HG02981 (cell line): Measurements from ENCODE around the gene KRTAP4-11.
"Not testable (repeated sequence)": the region's sequence is repeated elsewhere in the genome, so short reads cannot be mapped to it uniquely, and the experiment has no call there.

Experiments
- ATAC-seq: cut with Tn5 transposase; IDR thresholded peaks from one replicate; pipeline ENCODE4 v1.9.1; 2021; ENCODE audit warnings: mild to moderate bottlenecking, moderate library complexity; ENCODE audit not compliant: unreplicated experiment

KRTAP4-11 gene

GRCh38 chr17:41125064-41125463 is 6.9 kb upstream of the KRTAP4-11 start:
- ATAC-seq: no peak

DNA sequence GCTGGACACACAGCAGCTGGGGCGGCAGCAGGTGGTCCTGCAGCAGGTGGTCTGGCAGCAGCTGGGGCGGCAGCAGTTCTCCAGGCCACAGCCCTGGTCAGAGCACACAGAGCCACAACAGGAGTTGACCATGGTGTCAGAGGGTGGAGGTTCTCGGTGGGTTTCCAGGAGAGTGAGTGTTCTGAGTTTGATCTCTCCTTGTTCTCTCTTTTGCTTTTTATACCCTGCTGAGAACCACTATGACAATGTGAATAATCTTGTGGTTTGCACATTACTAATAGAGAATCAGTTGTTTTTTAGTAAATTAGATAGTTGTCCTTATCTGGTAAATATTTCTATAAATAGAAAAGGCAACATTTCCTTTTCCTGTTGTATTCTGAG is 5.8 kb upstream of the KRTAP4-11 start, which contains the start of gene KRTAP4-12:
Gene KRTAP4-12, minus strand, starts transcription at position 192 of the 381 bp plus-strand sequence. Its CDS starts 60 bp downstream, at position 132.
- ATAC-seq: not testable (repeated sequence)

DNA sequence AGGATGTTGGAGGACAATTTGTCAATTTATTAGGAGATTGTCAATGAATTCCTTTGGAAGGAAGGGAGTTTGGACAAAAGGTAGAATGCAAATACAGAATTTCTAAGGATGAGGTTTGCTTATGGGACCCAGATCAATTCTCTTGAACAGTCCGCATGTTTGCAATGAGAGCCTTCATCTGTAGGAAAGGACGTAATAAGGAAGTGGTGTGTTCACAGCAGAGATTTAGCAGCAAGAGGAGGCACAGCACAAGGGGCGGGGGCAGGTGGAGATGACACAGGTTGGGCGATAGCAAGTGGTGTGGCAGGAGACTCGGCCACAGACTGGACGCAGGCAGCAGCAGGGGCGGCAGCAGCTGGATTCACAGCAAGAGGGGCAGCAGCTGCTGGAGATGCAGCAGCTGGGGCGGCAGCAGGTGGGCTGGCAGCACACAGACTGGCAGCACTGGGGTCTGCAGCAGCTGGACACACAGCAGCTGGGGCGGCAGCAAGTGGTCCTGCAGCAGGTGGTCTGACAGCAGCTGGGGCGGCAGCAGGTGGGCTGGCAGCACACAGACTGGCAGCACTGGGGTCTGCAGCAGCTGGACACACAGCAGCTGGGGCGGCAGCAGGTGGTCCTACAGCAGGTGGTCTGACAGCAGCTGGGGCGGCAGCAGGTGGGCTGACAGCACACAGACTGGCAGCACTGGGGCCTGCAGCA is 5.3 kb upstream of the KRTAP4-11 start:
- ATAC-seq: not testable (repeated sequence)

- ATAC-seq: no peak
Measured at GRCh38 chr17:41121742-41122141, 3.6 kb upstream of the KRTAP4-11 start.

GRCh38 chr17:41119696-41120690 is 1.8 kb upstream of the KRTAP4-11 start:
- ATAC-seq: not testable (repeated sequence)

- ATAC-seq: no peak
Measured at GRCh38 chr17:41118721-41119120, 548 bp upstream of the KRTAP4-11 start.

DNA sequence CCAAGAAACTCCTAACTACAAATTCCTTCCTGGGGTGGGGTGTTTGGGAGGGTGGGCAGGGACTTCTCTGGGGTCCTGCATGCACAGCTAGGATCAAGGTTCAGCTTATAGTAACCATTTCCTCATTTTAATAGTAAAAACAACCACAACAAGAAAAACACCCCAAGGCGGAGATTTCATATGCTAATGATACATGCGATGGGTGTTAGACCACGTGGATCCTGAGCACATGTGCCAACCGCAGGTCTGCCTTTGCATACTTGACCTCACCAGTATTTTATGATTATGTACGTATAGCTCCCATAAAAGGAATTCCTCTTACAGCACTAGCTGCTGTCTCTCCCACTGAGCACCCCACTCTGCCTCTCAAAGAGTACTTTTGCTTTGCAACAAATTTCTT is 1.9 kb downstream of the KRTAP4-11 start:
- ATAC-seq: no peak

- no peak for ATAC-seq
Measured at GRCh38 chr17:41111151-41111885, 6.9 kb downstream of the KRTAP4-11 start.

GRCh38 chr17:41108728-41109386 is 9.3 kb downstream of the KRTAP4-11 start:
- not testable (repeated sequence) for ATAC-seq

GRCh38 chr17:41107941-41108450 is 10.2 kb downstream of the KRTAP4-11 start:
- no peak for ATAC-seq

GRCh38 chr17:41105347-41105746 is 12.8 kb downstream of the KRTAP4-11 start, which contains the start of gene KRTAP4-9:
KRTAP4-9 (plus strand) TSS chr17:41105389; CDS start chr17:41105389, 0 bp downstream.
- not testable (repeated sequence) for ATAC-seq

DNA sequence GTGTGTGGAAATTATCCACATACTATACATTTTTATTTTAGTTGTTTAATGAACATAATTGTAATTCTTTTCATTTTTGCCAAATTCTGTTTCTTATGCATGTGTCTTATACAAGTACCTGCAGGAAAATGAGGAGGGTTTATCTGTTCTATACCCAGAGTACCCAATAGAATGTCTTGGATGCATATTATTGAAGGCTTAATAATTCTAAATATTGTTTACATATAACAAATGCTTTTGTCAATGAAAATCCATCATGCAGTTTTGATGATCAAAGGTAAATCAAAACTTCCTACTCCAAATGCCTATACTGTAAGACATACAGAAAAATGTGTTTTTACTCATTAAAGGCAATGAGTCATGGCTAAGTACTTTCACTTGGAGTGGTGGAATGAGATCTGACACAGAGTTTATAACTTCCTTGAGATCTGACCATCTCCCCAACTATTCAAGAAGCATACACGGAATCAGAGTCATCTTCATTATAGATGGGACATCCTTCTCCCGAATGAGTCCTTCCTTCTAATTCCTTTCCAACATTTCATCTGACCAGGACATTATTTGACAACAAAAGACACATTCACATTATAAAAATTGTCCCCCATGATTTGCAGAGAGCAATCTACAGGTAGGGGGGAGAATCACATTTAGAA is 13.7 kb downstream of the KRTAP4-11 start:
- not testable (repeated sequence) for ATAC-seq

GRCh38 chr17:41103896-41104295 is 14.3 kb downstream of the KRTAP4-11 start:
- ATAC-seq: no peak

DNA sequence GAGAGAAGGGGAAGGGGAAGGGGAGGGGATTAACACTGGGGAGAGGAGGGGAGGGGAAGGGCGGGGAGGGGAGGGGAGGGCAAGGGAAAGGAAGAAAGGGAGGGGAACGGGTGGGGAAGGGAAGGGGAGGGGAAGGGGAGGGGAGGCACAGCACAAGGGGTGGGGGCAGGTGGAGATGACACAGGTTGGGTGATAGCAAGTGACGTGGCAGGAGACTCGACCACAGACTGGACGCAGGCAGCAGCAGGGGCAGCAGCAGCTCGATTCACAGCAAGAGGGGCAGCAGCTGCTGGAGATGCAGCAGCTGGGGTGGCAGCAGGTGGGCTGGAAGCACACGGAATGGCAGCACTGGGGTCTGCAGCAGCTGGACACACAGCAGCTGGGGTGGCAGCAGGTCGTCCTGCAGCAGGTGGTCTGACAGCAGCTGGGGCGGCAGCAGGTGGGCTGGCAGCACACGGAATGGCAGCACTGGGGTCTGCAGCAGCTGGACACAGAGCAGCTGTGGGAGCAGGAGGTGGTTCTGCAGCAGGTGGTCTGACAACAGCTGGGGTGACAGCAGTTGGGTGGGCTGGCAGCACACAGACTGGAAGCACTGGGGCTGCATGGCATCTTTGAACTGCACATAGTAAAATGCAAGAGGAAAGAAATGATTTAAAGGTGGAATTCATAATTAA is 16.4 kb downstream of the KRTAP4-11 start, which contains the start of gene KRTAP4-16:
Gene KRTAP4-16, minus strand, starts transcription at position 624 of the 674 bp plus-strand sequence. Its CDS starts 0 bp downstream, at position 624.
- ATAC-seq: no peak

- ATAC-seq: not testable (repeated sequence)
Measured at GRCh38 chr17:41099682-41100480, 18.3 kb downstream of the KRTAP4-11 start.

DNA sequence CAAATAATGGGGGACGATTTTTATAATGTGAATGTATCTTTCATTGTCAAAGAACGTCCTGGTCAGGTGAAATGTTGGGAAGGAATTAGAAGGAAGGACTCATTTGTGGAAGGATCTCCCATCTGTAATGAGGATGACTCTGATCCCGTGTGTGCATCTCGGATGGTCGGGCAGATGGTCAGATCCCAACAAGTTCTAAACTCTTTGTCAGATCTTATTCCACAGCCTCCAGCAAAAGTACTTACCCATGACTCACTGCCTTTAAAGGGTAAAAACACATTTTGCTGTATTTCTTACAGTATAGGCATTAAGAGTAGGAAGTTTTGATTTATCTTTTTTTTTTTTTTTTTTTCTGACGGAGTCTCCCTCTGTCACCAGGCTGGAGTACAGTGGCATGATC is 19.7 kb downstream of the KRTAP4-11 start:
- no peak for ATAC-seq

GRCh38 chr17:41098042-41098441 is 20.1 kb downstream of the KRTAP4-11 start, which contains the start of gene KRTAP4-8:
KRTAP4-8 (minus strand) TSS chr17:41098142; CDS start chr17:41098084, 58 bp downstream.
- ATAC-seq: no peak

DNA sequence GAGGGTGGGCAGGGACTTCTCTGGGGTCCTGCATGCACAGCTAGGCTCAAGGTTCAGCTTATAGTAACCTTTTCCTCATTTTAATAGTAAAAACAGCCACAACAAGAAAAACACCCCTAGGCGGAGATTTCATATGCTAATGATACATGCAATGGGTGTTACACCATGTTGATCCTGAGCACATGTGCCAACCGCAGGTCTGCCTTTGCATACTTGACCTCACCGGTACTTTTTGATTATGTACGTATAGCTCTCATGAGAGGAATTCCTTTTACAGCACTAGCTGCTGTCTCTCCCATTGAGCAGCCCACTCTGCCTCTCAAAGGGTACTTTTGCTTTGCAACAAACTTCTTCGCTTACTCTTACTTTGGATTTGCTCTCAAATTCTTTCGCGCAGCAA is 22.1 kb downstream of the KRTAP4-11 start:
- ATAC-seq: no peak
